Ishikawa (cell line): ENCODE results near the gene NR2E1.

Experiments used
- CEBPB ChIP-seq: IDR thresholded peaks from 2 replicates; pipeline ENCODE4 v1.6.1; 2012
- CREB1 ChIP-seq: IDR thresholded peaks from 2 replicates; pipeline ENCODE4 v1.6.1; 2012; ENCODE audit warnings: low read depth
- NFIC ChIP-seq: IDR thresholded peaks from 2 replicates; pipeline ENCODE4 v1.6.1; 2012
- TAF1 ChIP-seq: IDR thresholded peaks from 2 replicates; pipeline ENCODE4 v1.6.1; 2012; ENCODE audit warnings: low read depth, mild to moderate bottlenecking
- TF ChIP-seq, protein P1 (sequence below): IDR thresholded peaks from 2 replicates; pipeline ENCODE4 v1.6.1; 2012; ENCODE audit warnings: low read depth, mild to moderate bottlenecking
- TF ChIP-seq, protein P2 (sequence below): IDR thresholded peaks from 2 replicates; pipeline ENCODE4 v1.6.1; 2012

DNA sequence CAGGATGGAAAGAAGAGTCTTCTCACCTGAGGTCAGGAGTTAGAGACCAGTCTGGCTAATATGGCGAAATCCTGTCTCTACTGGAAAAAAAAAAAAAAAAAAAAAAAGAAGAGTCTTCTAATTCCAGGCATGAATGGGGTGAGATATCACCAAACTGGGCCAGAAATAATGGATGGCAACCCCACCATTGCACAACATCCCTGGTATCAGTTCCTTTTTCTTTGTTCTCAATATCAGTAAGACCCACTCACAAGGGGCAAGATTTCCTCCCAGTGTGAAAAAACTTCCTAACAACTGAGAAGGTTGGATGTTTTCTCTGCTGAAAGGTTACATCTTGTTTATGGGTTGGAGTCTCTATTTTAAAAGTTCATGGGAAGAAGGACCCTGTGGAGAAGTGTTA lies 23.6 kb upstream of the NR2E1 start:
- TF ChIP-seq, protein P1, sequence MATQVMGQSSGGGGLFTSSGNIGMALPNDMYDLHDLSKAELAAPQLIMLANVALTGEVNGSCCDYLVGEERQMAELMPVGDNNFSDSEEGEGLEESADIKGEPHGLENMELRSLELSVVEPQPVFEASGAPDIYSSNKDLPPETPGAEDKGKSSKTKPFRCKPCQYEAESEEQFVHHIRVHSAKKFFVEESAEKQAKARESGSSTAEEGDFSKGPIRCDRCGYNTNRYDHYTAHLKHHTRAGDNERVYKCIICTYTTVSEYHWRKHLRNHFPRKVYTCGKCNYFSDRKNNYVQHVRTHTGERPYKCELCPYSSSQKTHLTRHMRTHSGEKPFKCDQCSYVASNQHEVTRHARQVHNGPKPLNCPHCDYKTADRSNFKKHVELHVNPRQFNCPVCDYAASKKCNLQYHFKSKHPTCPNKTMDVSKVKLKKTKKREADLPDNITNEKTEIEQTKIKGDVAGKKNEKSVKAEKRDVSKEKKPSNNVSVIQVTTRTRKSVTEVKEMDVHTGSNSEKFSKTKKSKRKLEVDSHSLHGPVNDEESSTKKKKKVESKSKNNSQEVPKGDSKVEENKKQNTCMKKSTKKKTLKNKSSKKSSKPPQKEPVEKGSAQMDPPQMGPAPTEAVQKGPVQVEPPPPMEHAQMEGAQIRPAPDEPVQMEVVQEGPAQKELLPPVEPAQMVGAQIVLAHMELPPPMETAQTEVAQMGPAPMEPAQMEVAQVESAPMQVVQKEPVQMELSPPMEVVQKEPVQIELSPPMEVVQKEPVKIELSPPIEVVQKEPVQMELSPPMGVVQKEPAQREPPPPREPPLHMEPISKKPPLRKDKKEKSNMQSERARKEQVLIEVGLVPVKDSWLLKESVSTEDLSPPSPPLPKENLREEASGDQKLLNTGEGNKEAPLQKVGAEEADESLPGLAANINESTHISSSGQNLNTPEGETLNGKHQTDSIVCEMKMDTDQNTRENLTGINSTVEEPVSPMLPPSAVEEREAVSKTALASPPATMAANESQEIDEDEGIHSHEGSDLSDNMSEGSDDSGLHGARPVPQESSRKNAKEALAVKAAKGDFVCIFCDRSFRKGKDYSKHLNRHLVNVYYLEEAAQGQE = no peak
- TF ChIP-seq, protein P2, sequence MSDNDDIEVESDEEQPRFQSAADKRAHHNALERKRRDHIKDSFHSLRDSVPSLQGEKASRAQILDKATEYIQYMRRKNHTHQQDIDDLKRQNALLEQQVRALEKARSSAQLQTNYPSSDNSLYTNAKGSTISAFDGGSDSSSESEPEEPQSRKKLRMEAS = no peak
- no peak for TF ChIP-seq CREB1
- no peak for TF ChIP-seq TAF1
- TF ChIP-seq CEBPB = no peak
- no peak for TF ChIP-seq NFIC
